HuH-7.5 (cell line): Measurements from ENCODE around the gene ZNF236.
"Not testable (repeated sequence)": the region's sequence is repeated elsewhere in the genome, so short reads cannot be mapped to it uniquely, and the experiment has no call there.

Source experiments
- DNase-seq: peaks from one replicate; pipeline ENCODE4 v3.0.0; 2011; ENCODE audit warnings: low spot score

ZNF236 gene

DNA sequence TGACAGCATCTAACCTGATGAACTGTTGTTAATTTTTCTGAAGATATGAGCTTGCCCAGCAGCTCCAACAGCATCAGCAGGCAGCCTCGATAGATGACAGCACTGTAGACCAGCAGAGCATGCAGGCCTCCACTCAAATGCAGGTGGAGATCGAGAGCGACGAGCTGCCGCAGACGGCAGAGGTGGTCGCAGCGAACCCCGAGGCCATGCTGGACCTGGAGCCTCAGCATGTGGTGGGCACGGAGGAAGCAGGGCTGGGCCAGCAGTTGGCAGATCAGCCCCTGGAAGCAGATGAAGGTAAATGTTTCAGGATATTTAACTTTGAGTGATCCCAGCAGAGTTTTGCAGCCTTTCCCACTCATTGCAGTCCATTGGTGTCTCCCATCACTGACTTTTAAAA is 85.9 kb downstream of the ZNF236 start:
- no peak for DNase-seq

DNA sequence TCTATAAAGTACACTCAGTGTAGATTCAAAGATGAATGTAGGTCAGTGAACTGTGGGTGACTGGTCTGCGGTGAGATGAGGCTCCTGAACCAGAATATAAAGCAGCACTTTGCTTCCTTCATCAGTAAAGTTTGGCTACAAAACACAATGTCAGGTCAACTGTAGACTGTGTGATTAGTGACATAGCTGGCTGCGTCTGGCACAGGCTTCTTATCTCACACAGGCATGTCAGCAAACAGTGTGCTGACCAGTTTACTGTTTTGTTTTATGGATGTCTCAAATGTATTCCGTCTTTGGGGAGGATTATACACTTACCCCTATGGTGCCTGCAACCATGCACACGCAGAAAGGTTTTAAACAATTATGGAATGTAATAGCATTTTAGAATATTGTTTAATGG is 87.1 kb downstream of the ZNF236 start:
- DNase-seq, result no peak

GRCh38 chr18:76911440-76911839 is 89.1 kb downstream of the ZNF236 start:
- no peak for DNase-seq

DNA sequence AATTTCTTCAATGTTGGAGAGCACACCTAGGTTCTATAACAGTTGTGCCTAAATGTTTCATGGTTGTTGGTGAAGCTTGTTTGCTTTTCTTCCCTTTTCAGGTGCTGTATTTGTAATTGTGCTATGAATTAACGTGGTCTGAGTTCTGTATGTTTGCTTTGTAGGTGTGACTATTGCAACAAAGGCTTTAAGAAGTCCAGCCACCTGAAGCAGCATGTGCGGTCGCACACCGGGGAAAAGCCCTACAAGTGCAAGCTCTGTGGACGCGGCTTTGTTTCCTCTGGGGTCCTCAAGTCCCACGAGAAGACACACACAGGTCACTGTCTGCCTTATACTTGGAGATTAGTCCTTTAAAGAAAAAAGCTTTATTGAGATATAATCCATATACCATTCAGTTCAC is 91.2 kb downstream of the ZNF236 start:
- no peak for DNase-seq

DNA sequence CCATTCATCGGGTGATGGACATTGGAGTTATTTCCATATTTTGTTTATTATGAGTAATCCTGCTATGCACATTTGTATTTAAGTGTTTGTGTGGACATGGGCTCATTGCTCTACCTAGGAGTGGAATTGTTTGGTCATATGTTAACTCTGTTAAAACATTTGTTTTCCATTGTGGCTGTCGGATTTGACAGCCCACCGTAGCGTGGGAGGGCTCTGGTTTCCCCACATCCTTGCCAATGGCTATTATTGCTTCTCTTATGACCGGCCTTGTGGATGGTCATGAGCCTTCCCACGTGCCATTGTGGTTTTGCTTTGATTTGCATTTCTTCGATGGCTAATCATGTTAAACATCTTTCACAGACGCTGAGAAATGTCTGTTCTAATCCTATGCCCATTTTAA is 92.0 kb downstream of the ZNF236 start:
- no peak for DNase-seq

DNA sequence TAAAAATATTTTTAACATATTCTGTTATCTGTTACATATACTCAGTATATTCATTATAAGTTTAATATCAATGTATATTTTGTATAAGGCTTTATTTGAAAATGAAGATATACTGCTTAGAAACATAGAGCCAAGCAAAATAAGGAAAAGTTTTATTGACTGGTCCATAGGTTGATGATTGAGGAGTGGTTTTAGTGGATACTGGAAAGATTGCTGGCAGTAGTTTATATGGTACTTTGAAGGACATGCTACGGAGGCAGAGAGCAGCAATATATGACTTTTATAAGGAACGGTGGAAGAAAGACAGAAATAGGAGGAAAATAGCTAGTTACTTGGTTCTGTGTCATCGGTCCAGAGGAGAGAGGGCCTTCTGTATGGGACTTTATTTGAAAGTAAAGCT is 92.4 kb downstream of the ZNF236 start:
- no peak for DNase-seq

GRCh38 chr18:76915456-76915855 is 93.1 kb downstream of the ZNF236 start:
- DNase-seq, result no peak

GRCh38 chr18:76920974-76921373 is 98.6 kb downstream of the ZNF236 start:
- no peak for DNase-seq

GRCh38 chr18:76922107-76922506 is 99.8 kb downstream of the ZNF236 start:
- peak; percentile 25 for DNase-seq

- DNase-seq, result peak; percentile 20
Observed at GRCh38 chr18:76923485-76924085, 101.2 kb downstream of the ZNF236 start.

DNA sequence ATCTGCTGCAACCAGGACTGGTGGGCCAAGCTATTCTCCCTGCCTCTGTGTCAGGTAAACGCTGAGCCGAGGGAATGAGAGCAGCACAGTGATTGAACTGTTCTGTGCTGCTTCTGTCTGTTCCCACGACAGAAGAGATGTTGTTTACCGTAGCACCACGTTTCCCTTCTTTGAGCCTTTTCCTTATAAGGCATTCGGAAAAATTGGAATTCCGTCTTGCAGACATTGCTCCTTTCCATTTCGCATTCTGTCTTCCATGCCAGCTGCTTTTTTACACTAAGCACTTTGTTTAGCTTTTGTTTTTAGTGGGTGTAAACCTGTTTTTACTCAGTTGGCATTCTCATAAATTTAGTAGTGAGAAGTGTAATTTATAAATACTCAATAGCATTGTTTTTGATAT is 103.1 kb downstream of the ZNF236 start:
- no peak for DNase-seq

DNA sequence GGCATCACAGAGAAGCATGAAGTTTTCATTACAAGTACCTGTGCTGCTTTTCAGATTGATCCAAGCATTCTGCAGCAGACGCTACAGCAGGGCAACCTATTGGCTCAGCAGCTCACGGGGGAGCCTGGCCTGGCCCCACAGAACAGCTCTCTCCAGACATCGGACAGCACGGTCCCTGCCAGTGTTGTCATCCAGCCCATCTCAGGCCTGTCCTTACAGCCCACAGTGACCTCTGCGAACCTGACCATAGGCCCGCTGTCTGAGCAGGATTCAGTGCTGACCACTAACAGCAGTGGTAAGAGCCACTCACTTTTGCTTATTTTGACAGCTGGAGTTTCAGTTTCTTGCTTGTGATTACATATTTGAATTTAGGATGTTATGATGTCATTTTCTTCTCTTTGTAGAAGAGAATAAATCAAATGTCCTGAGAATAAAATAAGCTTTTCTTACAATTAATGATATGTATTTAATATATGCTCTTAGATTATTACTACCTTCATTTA is 104.9 kb downstream of the ZNF236 start:
- DNase-seq, result no peak

GRCh38 chr18:76928179-76928868 is 106.0 kb downstream of the ZNF236 start:
- no peak for DNase-seq

GRCh38 chr18:76931171-76931570 is 108.8 kb downstream of the ZNF236 start:
- no peak for DNase-seq

DNA sequence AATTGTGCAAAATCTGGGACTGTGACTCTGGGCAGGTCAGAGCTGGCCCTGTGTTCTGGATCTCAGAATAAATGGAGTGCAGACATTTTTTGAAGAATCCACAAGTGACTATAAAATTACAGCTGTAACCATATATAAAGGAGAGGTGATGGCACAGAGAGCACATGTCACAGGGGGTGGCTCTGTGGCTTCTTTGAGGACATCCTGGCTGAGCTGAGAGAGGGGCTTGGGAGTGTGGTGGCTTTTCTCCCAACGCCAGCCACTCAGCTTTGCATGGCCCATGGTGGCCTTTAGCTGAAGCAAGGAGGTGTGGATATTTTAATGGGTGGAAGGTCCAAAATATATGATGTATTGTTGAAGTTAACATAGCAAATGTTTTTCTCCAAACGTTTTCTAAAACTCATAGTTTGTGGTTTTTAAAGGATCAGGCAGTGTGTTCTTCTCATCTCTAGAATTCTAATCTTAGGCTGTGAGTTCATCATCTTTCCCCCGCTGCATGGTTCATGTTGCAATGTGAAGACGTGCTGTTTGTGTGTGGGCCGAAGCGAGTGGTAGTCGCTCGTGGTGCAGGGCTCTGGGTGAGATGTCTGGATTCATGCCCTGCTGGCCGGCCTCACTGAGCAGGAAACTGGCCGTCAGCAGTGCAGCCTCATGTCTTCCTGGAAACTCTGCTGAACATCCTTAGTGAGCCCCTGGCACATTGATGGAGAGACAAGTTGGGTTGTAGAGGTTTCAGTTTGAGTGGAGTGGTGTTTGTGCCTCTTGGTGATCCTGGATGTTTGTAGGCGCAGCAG is 109.9 kb downstream of the ZNF236 start:
- DNase-seq, result no peak

- no peak for DNase-seq
Observed at GRCh38 chr18:76935722-76936337, 113.5 kb downstream of the ZNF236 start.

GRCh38 chr18:76936877-76937276 is 114.5 kb downstream of the ZNF236 start:
- no peak for DNase-seq

DNA sequence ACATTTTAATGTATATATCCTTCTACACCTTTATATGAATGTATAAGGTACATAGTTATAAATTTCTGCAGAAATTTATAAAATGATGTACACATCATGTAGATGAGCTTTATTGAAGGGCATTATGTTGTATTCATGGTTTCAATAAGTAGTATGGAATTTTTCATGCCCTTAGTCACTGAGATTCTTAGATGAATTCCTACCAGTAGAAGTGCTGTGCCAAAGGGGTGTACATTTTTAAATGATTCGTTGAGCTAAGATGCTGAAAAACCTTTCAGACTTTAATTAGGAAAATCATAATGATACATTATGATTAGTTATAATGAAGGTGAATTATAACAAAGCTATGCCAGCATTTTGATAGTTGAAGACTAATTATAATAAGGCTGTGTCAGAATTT is 115.2 kb downstream of the ZNF236 start:
- no peak for DNase-seq

GRCh38 chr18:76938619-76939018 is 116.3 kb downstream of the ZNF236 start:
- no peak for DNase-seq

DNA sequence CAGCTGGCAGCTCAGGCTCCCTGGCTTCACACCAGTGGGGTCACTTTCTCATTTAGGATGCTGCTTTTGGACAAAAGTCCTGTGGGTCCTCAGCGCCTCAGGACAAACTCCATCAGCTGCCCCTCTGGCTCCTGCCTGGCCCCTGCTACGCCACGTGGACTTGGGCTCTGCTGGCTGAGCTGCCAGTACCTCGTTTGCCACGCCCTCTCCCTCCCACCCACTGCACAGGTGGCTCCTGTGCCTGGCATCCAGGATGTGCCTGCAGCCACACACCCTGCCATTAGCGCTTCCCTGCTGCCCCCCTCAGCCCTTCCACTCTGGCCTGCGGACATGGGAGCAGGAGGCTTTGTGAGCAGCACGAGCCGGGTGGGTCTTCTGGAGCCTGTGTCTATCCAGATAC is 118.9 kb downstream of the ZNF236 start:
- DNase-seq, result no peak

DNA sequence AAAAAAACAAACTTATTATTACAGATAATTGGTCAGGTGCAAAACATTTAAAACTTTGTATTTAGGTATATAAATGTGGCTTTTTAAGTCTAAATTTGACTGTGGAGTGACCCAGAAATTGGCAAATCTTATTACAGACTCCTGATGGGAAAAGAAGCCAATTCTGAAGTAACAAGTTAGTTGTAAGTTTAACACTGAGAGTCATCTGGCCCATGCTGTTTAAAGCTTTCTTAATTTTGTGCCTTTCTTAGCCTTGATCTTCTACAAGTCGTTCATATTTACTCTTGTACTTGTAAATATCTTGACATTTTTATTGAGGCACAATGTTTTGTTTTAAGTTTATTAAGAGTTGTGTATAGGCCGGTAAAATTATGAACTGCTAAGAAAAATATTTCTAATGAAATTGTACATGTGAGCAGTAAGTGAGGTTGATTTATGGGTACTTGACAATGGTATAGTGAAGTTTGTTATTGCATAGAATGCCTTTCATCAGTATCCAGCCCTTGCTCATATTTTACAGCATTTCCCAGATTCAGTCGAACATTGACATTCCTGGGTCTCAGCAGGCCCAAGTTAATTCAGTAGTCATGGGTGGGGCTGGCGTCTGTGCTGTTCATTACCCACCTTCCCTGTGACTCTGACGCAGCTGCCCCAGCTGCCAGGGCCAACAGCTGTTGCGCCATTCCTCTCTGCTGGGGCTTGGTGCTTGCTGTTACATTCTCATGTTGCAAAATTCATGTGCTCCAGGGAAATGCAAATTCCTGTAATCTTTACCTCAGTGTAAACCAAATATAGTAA is 121.4 kb downstream of the ZNF236 start:
- no peak for DNase-seq

GRCh38 chr18:76944346-76944745 is 122.0 kb downstream of the ZNF236 start:
- not testable (repeated sequence) for DNase-seq
